Measurements from ENCODE around the gene RNF220. TPM values are rescaled to one million over a fixed set of nuclear protein-coding genes. Genes with fewer than 3 reads are reported as not detected.

Gene RNF220
- total RNA-seq, 1 donor from 2014 or later: 47.1 TPM

GRCh38 chr1:44442791-44443190 lies 37.7 kb downstream of the RNF220 start:
- Histone ChIP-seq H4K20me1 (ENCODE audit: insufficient read depth, low read length) (no peaks in the 10 kb centered on the region), H3K27ac (ENCODE audit: low read depth, low read length) (no peak overlapping the region), H3K9me3 (ENCODE audit: insufficient read depth, low read depth, low read length) (no peaks in the 10 kb centered on the region), H3K9ac (ENCODE audit: low read length) (no peak overlapping the region), H2AFZ (ENCODE audit: low read depth, low read length) (no peak overlapping the region), H3K4me3 (ENCODE audit: insufficient read depth, low read depth, low read length) (no peak overlapping the region), H3K4me2 (ENCODE audit: low read length) (no peak overlapping the region), H3K4me1 (ENCODE audit: insufficient read depth, low read length) (no peaks in the 10 kb centered on the region), H3K27me3 (ENCODE audit: insufficient read depth, low read length) (peaks cover 11% of the 10 kb centered on the region), H3K36me3 (ENCODE audit: insufficient read depth, low read length) (no peaks in the 10 kb centered on the region), H3K79me2 (ENCODE audit: insufficient read depth, low read length) (no peaks in the 10 kb centered on the region)
- TF ChIP-seq CTCF (IDR thresholded peaks at IDR 0.05; ENCODE audit: insufficient read depth, low read depth, low read length) (no peak), EZH2 (IDR thresholded peaks at IDR 0.05; ENCODE audit: insufficient read depth, low read length) (no peak)
- DNase-seq (ENCODE audit: low read depth): no peak
- no peak for FAIRE-seq
- H3K27ac Mint-ChIP-seq (ENCODE audit: unreplicated experiment): no peak overlapping the region
- no peak overlapping the region for H3K4me3 Mint-ChIP-seq (ENCODE audit: unreplicated experiment)
- peaks cover 3% of the 10 kb centered on the region for H3K36me3 Mint-ChIP-seq (ENCODE audit: low read depth, unreplicated experiment)
- H3K9me3 Mint-ChIP-seq (ENCODE audit: unreplicated experiment): peaks cover 2% of the 10 kb centered on the region
- no peaks in the 10 kb centered on the region for H3K27me3 Mint-ChIP-seq (ENCODE audit: low read depth, unreplicated experiment)
- no peaks in the 10 kb centered on the region for H3K4me1 Mint-ChIP-seq (ENCODE audit: low read depth, unreplicated experiment)

GRCh38 chr1:44447051-44447810 lies 42.2 kb downstream of the RNF220 start:
- Histone ChIP-seq H3K9ac (ENCODE audit: low read length) (no peak overlapping the region), H3K9me3 (ENCODE audit: insufficient read depth, low read depth, low read length) (no peaks in the 10 kb centered on the region), H3K4me3 (ENCODE audit: insufficient read depth, low read depth, low read length) (no peak overlapping the region), H4K20me1 (ENCODE audit: insufficient read depth, low read length) (no peaks in the 10 kb centered on the region), H3K27me3 (ENCODE audit: insufficient read depth, low read length) (peaks cover 4% of the 10 kb centered on the region), H3K36me3 (ENCODE audit: insufficient read depth, low read length) (no peaks in the 10 kb centered on the region), H3K27ac (ENCODE audit: low read depth, low read length) (no peak overlapping the region), H2AFZ (ENCODE audit: low read depth, low read length) (no peak overlapping the region), H3K4me2 (ENCODE audit: low read length) (no peak overlapping the region), H3K4me1 (ENCODE audit: insufficient read depth, low read length) (no peaks in the 10 kb centered on the region), H3K79me2 (ENCODE audit: insufficient read depth, low read length) (no peaks in the 10 kb centered on the region)
- DNase-seq (ENCODE audit: low read depth): no peak
- Mint-ChIP-seq H3K4me3 (ENCODE audit: unreplicated experiment) (no peak overlapping the region), H3K27ac (ENCODE audit: unreplicated experiment) (no peak overlapping the region), H3K27me3 (ENCODE audit: low read depth, unreplicated experiment) (no peaks in the 10 kb centered on the region), H3K36me3 (ENCODE audit: low read depth, unreplicated experiment) (no peaks in the 10 kb centered on the region), H3K4me1 (ENCODE audit: low read depth, unreplicated experiment) (no peaks in the 10 kb centered on the region), H3K9me3 (ENCODE audit: unreplicated experiment) (peaks cover 4% of the 10 kb centered on the region)
- TF ChIP-seq CTCF (IDR thresholded peaks at IDR 0.05; ENCODE audit: insufficient read depth, low read depth, low read length) (no peak), EZH2 (IDR thresholded peaks at IDR 0.05; ENCODE audit: insufficient read depth, low read length) (no peak)
- no peak for FAIRE-seq

- no peaks in the 10 kb centered on the region for H3K4me1 Mint-ChIP-seq (ENCODE audit: low read depth, unreplicated experiment)
- no peak overlapping the region for H3K27ac ChIP-seq (ENCODE audit: low read depth, low read length)
- FAIRE-seq (no peak), DNase-seq (ENCODE audit: low read depth) (no peak)
- no peak overlapping the region for H3K4me3 ChIP-seq (ENCODE audit: insufficient read depth, low read depth, low read length)
- H3K27ac Mint-ChIP-seq (ENCODE audit: unreplicated experiment): no peak overlapping the region
- no peaks in the 10 kb centered on the region for H3K9me3 ChIP-seq (ENCODE audit: insufficient read depth, low read depth, low read length)
- peaks cover 1% of the 10 kb centered on the region for H3K36me3 Mint-ChIP-seq (ENCODE audit: low read depth, unreplicated experiment)
- peaks cover 1% of the 10 kb centered on the region for H3K9me3 Mint-ChIP-seq (ENCODE audit: unreplicated experiment)
- peaks cover 8% of the 10 kb centered on the region for H3K27me3 ChIP-seq (ENCODE audit: insufficient read depth, low read length)
- H3K4me1 ChIP-seq (ENCODE audit: insufficient read depth, low read length): no peaks in the 10 kb centered on the region
- no peaks in the 10 kb centered on the region for H3K36me3 ChIP-seq (ENCODE audit: insufficient read depth, low read length)
- no peaks in the 10 kb centered on the region for H4K20me1 ChIP-seq (ENCODE audit: insufficient read depth, low read length)
- no peak overlapping the region for H3K4me2 ChIP-seq (ENCODE audit: low read length)
- no peak overlapping the region for H3K9ac ChIP-seq (ENCODE audit: low read length)
- no peak for TF ChIP-seq CTCF (IDR thresholded peaks at IDR 0.05; ENCODE audit: insufficient read depth, low read depth, low read length)
- TF ChIP-seq EZH2 (IDR thresholded peaks at IDR 0.05; ENCODE audit: insufficient read depth, low read length): no peak
- H3K4me3 Mint-ChIP-seq (ENCODE audit: unreplicated experiment): no peak overlapping the region
- no peaks in the 10 kb centered on the region for H3K79me2 ChIP-seq (ENCODE audit: insufficient read depth, low read length)
- no peaks in the 10 kb centered on the region for H3K27me3 Mint-ChIP-seq (ENCODE audit: low read depth, unreplicated experiment)
- H2AFZ ChIP-seq (ENCODE audit: low read depth, low read length): no peak overlapping the region
Observed at GRCh38 chr1:44453798-44454349, 48.8 kb downstream of the RNF220 start.

Measured in astrocyte (in vitro differentiated cells and primary cell).